ENCODE data around the gene TRAK2.
"Not testable (repeated sequence)": the region's sequence is repeated elsewhere in the genome, so short reads cannot be mapped to it uniquely, and the experiment has no call there.

Gene TRAK2

DNA sequence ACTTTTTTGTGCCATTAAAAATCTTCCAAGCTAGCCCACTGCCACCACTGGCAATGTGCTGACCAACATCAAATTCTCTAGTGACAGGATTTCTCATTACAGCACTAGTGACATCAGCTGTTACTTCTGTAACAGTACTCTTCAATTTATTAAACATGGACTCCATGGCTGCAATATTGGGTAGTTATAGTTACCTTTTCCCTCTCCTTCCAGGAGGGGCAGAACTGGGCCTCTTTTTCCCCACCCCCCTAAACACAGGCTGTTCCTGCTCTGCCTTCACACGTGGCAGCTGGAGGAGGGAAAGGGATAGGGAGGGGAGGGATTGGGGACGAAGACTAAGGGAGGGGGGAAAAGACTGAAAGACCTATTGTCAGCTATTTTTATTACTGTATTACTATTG lies 38.1 kb downstream of the TRAK2 start:
- DNase-seq = no peak

DNA sequence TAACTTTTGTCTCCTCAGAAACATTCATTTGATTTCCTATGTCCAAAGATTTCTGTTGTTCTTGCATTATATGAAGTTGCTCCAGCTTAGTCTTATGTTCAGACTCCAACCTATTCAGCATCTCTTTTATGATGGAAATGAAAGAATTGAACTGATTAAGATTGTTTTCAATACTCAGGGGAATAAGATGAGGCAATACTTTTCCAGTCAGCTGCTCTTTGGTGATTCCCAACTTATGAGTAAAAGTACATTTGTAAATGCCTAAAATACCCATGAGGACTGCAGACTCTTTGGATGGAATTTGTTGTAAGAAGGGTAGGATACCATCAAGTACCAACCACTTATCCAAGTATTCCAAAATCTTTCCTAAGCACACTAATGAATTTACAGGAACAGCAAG lies 39.8 kb downstream of the TRAK2 start:
- no peak for DNase-seq

DNA sequence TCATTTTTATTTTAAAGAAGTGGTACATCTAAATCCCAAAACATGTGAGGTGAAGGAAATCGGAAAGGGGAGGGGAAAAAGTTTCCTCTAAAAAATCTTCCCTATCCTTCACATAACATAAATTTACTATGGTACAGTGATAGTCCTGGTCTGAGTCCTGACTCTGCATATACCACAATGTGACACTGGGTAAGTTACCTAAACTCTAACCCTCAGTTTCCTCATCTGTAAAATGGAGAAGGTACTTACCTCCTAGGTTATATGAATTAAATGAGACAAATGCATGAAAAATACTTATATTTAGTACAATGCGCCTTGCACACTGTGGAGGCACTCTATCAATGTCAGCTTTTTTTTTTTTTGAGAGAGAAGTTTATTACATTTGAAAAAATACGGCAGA lies 42.3 kb downstream of the TRAK2 start:
- no peak for DNase-seq

DNA sequence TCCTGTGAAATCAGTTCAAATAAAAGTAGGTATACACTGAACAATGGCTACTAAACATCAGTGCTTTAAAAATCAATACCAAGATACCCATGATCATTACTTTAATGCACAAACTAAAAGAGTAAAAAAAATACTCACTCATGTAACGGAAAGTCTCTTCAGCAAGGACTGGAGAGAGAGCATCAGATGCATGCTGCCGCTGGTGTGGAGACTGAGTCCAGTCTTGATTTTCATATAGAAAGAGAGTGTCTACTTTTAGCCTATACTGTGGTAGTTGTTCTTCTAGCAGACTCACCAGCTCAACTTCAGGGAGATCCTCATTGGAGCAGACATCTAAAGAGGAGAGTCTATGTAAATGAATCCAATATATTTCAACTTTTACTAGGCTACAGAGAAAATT lies 44.0 kb downstream of the TRAK2 start:
- DNase-seq = no peak

DNA sequence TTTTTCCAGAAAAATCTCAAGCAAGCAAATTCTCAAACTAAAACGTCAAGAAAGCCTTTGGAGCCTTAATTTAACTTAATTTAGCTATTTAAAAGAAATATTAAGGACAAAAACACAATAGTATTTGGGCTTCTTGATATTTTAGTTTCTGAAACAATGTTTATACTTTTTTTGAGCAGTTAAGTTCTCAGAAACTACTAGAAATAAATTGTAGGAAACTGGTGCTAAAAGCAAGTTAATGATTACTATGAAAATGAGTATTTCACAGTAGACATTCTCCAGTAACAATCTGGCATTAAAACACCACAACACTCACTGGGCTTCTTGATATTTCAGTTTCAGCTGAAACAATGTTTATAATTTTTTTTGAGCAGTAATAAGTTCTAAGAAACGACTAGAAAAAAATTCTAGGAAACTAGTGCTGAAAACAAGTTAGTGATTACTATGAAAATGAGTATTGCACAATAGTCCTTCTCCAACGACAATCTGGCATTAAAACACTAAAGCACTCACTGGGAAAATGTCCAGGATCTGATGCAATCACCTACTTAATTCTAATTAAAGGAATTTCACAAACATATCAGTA lies 45.1 kb downstream of the TRAK2 start:
- peak; percentile 18 for DNase-seq

DNA sequence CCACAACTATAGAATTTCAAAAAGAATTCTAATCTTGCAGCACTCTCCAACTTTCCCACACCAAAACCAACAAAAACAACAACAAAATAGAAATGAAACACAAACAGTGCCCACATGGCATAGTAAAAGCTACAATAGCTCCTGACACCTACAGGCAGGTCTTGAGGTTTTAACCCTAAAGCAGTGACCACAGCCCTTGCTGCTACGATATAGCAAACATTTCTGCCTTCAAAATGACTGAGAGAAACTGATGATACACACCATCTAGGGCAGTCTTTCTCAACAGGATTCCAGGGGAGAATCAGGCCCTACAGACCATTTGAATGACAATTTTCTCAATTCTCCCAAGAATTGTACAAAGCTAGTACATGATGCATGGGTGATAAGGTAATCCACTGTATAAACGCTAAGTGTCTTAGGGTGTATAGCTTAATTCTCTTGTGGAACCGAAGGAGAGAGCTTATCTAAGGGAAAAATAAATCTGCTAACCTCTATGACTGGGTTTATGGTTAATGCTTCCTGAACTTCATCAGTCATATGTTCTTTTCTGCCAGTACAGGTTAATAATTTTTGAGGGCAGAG lies 46.5 kb downstream of the TRAK2 start:
- no peak for DNase-seq

DNA sequence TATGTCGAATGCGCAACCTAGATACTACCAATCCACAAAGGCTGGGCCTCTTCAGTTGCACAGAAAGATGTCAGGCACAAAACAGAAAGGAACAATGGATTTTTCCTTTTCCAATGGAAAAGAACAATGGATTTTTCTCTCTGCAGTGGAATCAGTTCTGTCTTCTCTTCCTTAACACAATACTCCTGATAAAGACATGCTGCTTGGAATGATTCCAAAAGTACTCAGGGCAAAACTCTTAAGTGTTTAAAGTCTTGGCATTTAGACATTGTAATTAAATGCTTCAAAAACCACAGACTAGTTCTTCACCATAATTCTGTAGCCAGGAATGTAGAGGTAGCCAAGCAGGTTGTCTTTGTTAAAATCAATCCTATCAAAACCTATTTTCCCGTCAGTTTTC lies 47.4 kb downstream of the TRAK2 start:
- peak; percentile 27 for DNase-seq

DNA sequence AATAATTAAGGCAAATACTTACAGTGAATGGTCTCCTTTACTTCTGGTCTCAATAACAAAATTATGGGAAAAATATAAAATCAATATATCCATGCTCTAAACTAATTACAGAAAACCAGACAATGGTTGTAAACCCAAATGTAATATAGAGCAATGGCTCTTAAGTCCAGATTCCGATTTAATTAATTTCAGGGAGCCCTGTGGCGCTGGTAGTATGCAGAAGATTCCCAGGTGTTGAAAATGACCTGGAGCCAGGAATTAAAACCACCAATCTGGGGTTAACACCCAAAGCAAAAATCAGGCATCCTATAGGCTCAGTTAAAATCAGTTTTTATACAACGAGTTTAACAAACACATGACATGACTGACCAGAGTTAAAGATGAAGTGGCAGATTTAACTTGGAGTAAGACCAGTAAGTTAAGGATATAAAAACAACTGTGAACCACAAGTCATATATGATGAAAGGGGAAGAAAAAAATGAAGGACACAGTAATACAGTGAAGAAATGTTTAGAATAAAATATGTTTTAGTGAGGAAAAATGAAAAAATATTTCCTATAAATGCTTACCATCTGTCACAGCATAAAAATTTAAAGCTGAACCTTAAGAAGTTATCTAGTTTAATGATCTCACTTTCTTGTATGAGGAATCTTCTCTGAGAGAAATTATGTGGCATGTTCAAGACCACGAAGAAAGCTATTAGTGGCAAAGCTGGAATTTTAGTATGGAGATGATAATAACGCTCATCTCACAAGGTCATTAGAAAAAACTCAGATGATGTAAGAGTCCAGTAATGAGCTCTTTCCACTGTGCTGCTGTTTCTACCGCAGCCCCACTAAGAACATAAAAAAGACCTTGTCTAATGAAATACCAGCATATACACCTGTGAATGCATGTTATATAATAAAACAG lies 48.4 kb downstream of the TRAK2 start:
- DNase-seq = no peak

DNA sequence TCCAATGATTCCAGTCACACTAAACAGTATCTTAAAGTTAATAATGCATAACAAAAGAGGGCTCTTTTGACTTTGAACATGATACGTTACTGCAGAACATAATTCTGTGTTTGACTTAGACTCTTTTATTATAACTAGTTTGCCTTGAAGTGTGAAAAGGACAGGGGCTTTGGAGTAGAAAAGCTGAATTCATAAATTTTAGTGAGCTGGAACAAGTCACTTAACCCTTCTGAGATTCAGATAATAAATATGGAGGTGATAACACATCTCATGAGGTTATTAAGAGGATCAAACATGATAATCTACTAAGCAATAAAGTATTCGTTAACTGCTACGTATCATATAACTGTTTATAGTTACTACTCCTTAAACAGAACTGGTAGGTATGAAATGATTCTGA lies 49.4 kb downstream of the TRAK2 start:
- no peak for DNase-seq

DNA sequence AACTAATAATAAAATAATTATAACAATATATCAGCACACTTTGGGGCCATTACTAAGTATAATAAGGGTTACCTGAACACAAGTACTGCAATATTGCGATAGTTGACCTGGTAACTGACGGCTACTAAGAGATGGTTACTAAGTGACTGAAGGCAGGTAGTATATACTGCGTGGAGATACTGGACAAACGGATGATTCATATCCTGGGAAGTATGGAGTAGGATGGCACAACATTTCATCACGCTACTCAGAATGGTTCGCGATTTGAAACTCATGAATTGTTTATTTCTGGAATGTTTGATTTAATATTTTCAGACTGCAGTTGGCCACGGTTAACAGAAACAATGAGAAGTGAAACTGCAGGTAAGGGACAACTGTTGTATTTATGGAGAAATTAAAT lies 54.7 kb downstream of the TRAK2 start:
- no peak for DNase-seq

DNA sequence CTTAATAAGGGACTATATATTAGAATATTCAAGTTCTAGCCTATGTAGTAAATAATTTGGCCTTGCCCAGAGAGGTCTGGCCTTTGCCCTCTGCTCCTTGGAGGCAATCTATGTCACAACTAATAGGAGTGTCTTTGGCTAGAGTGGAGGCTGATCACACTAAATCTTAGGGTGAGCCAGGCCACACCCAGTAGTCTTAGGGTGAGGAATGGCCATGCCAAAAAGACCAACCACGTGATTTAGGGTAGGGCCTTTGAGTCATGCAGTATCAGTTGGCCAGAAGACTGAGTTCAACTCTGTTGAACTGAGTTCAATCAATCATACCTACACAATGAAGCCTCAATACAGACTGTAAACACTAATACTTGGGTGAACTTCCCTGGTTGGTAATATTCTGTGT lies 68.1 kb downstream of the TRAK2 start:
- no peak for DNase-seq

DNA sequence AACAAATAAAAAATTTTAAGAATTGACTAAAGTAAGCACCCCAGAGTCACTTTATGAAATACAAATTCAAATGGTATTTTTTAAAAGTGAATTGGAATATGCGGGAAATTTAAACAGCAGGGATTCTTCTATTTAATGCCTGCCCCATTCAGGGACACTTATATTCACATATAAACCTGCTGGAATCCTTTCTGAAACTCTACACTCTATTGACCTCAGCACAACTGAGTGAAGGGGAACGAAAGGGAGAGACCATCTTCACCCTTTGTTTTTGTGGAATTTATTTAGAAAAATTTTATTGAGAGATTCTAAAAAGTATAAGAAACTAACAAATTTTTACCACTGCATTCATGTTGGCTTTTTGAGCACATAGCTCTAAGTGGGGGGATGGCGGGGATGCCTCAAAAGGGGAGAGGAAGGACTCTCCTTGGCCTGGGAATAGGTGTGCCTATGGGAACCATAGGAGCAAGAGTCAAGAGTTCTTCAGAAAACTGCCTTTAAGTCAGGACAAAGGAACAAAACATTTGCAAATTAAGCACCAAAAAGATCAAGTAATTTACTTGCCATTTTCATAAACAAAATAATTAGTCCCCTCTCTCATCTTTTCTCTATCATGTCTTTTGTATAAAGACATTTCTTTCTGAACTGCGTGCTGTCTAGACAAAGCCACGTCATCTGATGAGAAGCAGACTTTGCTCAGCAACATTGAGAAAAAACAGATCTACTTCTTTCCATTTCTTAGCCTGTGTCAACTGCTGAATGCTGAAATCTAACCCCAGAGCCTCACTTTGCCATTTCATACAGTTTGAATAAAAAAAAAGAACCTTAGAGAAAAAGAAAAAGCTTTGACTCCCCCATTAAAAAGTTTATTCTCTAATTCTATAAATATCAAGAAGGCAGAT lies 72.5 kb downstream of the TRAK2 start:
- DNase-seq = no peak

DNA sequence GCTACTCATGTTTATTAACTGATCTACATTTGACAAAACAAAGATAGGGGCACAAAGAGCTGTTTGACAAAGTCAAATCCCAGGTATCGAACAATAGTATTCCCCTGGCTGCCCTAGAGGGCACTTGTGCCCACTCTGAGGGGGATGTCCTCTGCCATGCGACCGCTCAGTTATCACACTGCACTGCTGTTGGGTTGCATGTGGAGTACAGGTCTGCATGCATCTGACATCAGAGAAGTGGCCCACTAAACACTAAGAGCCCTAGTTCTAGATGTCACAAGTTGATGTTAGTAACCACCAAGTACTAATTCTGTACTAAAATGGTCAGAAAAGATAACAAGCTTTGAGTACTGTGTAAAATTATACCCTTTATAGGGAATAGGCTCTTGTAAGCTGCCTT lies 74.0 kb downstream of the TRAK2 start:
- DNase-seq = no peak

DNA sequence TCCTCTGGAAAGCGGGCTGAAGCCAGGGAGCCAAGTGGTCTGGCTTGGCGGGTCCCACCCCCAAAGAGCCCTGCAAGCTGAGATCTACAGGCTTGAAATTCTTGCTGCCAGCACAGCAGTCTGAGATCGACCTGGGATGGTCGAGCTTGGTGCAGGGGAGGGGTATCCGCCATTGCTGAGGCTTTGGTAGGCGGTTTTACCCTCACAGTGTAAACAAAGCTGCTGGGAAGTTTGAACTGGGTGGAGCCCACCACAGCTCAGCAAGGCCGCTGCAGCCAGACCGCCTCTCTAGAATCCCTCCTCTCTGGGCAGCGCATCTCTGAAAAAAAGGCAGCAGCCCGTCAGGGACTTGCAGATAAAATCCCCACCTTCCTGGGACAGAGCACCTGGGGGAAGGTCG lies 81.5 kb downstream of the TRAK2 start:
- no peak for DNase-seq

DNA sequence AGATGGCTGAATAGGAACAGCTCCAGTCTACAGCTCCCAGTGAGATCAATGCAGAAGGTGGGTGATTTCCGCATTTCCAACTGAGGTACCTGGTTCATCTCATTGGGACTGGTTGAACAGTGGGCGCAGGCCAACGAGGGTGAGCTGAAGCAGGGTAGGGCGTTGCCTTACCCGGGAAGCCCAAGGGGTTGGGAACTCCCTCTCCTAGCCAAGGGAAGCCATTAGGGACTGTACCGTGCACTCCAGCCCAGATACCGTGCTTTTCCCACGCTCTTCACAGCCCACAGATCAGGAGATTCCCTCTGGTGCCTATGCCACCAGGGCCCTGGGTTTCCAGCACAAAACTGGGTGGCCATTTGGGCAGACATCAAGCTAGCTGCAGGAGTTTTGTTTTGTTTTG lies 81.9 kb downstream of the TRAK2 start:
- DNase-seq = not testable (repeated sequence)

DNA sequence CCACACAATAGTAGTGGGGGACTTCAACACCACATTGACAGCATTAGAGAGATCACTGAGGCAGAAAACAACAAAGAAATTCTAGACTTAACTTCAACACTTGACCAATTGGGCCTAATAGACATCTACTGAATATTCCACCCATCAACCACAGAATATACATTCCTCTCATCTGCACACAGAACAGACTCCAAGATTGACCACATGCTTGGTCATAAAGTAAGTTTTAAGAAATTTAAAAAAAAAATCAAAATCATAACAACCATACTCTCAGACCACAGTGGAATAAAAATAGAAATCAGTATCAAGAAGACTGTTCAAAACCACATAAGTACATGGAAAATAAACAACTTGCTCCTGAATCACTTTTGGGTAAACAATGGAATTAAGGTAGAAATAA lies 85.1 kb downstream of the TRAK2 start:
- no peak for DNase-seq

DNA sequence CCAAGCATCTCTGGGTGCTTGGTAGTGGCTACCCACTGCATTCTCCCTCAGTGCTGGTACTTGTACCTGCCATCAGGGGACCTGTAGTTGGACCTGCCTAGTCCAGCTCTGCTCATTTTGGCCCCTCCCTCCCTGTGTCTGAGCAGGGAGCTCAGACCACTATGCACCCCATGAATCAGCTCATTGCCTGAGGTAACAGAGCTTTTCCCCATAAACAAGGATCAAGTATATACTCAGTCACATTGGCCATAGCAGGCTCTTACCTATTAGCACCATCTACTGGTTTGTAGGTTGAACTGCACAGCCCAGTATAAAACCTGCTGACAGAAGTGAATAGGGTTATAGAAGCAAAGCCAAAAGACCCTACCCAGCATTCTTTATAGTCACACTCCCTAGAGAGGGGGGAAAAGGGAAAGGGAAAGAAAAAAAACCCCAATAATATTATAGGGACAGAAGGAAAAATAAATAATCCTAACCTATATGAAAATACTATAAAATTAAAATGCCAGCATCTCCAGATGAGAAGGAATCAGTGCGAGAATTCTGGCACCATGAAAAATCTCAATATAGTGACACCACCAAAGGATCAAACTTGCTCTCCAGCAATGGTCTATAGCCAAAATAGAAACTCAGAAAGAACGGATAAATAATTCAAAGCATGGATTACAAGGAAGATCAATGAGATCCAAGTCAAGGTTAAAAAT lies 87.2 kb downstream of the TRAK2 start:
- DNase-seq = peak; percentile 61

DNA sequence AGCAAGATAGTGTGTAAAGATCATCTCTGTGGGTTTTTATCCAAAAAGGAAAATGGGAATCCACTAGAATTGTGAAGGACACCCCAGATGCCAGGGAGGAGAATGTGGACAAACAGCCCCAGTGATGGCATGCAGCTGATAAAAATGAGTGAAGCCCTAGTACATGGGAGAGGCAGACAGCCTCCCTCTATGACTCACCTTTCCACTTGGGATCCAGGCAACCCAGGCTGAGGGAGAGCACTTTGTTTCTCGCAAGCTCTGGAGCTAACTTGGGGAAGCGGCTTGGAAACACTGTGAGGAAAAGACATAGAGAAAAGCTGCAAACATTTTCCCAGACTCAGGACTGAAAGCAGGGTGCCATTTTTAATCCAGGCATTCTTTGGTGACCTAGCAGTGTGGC lies 88.9 kb downstream of the TRAK2 start:
- DNase-seq = no peak

DNA sequence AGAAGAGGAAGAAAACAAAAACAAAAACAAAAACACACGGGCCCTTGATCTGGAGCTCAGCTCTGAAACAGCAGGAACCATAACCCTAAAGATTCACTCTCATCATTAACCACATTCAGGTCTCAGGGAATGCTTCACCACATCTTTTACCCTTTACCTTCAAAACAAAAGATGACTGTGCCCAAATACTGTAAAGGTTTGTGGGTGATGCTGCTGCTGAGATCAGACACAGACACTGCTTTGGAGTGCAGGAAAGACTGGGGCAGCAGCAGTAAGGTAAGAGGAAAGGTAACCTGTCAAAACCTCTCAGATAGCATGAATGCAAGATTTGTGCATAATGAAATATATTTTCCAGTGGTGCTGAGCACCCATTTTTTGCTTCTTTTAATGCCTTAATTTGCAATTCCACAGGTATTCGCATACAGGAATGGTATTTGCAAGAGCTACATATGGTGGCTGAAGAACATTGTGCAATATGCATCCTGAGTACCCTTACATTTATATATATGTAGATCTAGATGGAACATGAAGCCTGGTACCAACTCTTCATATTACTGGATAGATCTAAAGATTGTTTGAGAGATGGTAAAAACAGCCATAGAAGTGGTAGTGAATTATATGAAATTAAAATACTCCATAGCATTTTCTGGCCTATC lies 90.1 kb downstream of the TRAK2 start:
- no peak for DNase-seq

DNA sequence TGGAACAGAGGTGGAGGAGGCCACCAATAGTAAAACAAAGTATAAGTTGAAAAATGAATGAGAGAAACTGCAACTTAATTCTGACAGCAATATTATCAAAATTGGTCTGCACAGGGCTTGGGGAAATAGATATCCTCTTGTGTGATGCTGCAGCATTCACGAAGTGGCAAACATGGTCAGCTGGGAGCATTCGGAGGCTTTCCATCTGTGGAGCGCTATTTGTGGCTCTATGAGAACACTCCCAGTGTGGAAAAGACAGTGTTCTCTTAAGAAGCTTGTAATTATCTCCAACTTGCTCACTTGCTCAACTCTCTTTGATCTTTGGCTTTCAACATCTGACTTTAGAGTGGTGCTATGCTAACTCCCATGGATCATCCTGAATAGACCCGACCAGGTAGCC lies 91.0 kb downstream of the TRAK2 start:
- no peak for DNase-seq

DNA sequence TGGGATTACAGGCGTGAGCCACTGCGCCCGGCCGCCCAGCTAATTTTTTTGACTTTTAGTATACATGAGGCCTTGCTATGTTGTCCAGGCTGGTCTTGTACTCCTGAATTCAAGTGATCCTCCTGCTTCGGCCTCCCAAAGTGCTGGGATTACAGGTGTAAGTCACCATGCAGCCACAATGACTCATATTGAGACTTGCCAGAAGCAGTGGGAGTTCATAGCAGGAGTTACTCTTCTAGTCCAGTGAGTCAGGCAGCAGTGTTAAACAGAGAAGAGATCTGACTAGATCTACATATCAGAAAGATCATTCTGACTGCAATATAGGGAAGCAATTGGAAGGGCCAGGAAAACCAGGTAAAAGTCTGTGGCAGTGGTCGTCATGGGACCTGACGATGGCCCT lies 92.6 kb downstream of the TRAK2 start:
- no peak for DNase-seq

DNA sequence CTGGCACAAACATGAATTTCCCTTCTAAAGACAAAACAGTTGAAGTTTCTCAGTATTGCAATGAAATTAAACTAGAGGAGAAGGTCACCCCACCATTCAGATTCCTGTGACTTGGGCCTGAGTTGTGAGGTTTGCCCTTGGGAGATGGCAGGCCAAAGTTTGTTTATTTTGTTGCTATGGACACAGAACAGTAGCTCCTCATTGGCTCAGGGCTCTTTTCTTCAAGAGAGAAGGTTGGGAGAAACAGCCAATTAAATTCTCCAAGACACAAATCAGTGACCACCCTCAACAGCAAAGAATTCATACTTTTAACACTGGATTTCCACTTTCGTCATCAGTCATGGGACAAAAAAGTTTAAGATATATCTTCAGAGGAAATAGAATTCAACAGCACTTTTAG lies 94.0 kb downstream of the TRAK2 start, which contains the start of gene FLACC1:
FLACC1 (minus strand) TSS at position 125 of the 400 bp plus-strand sequence. CDS start 5,941 bp downstream, outside the sequence.
- peak; percentile 35 for DNase-seq

Data from NCI-H2171 treated with DMSO at 0.1 percent for 48 hours (cell line).